IPS-11a (cell line): ENCODE results near the gene ZNF417.
"Not testable (repeated sequence)": the region's sequence is repeated elsewhere in the genome, so short reads cannot be mapped to it uniquely, and the experiment has no call there.

Experiments
- H3K4me3 ChIP-seq: one replicate; pipeline ENCODE4 v1.5.1; 2013; ENCODE audit warnings: low read depth, low read length, control low read depth

ZNF417 gene

GRCh38 chr19:57916168-57916995 lies at the start of gene ZNF417:
TSS of gene ZNF417 (minus strand) at chr19:57916592. CDS start at chr19:57916411, 181 bp downstream.
- peak within 1 kb of the TSS; percentile 78 for H3K4me3 ChIP-seq

GRCh38 chr19:57964761-57965160 lies 48.4 kb upstream of the ZNF417 start:
- no peak overlapping the region for H3K4me3 ChIP-seq

GRCh38 chr19:57961785-57962184 lies 45.4 kb upstream of the ZNF417 start:
- H3K4me3 ChIP-seq, result no peak overlapping the region

- H3K4me3 ChIP-seq, result no peak overlapping the region
Measured at GRCh38 chr19:57954996-57955395, 38.6 kb upstream of the ZNF417 start.

- no peak overlapping the region for H3K4me3 ChIP-seq
Measured at GRCh38 chr19:57949702-57950101, 33.3 kb upstream of the ZNF417 start.

GRCh38 chr19:57949296-57949695 lies 32.9 kb upstream of the ZNF417 start:
- H3K4me3 ChIP-seq, result no peak overlapping the region

GRCh38 chr19:57947419-57948134 lies 31.2 kb upstream of the ZNF417 start, which contains the start of gene ZNF256:
TSS of gene ZNF256 (minus strand) at chr19:57947706. CDS start at chr19:57947474, 232 bp downstream.
- peak within 1 kb of the TSS; percentile 96 for H3K4me3 ChIP-seq

GRCh38 chr19:57947088-57947418 lies 30.7 kb upstream of the ZNF417 start:
- H3K4me3 ChIP-seq, result peak overlapping the region; percentile 96

GRCh38 chr19:57946316-57946715 lies 29.9 kb upstream of the ZNF417 start:
- peak overlapping the region; percentile 96 for H3K4me3 ChIP-seq

GRCh38 chr19:57941593-57941992 lies 25.2 kb upstream of the ZNF417 start:
- no peak overlapping the region for H3K4me3 ChIP-seq

- no peak overlapping the region for H3K4me3 ChIP-seq
Measured at GRCh38 chr19:57935731-57936130, 19.3 kb upstream of the ZNF417 start.

GRCh38 chr19:57934820-57935665 lies 18.7 kb upstream of the ZNF417 start, which contains the start of gene ZNF418:
TSS of gene ZNF418 (minus strand) at chr19:57935402. CDS start at chr19:57933822, 1,580 bp downstream.
- peak within 1 kb of the TSS; percentile 73 for H3K4me3 ChIP-seq

GRCh38 chr19:57927587-57927986 lies 11.2 kb upstream of the ZNF417 start:
- no peak overlapping the region for H3K4me3 ChIP-seq

- H3K4me3 ChIP-seq, result no peak overlapping the region
Measured at GRCh38 chr19:57914531-57914930, 1.9 kb downstream of the ZNF417 start.

- H3K4me3 ChIP-seq, result no peak overlapping the region
Measured at GRCh38 chr19:57907394-57907793, 9.0 kb downstream of the ZNF417 start.

- H3K4me3 ChIP-seq, result no peak overlapping the region
Measured at GRCh38 chr19:57905258-57905657, 11.1 kb downstream of the ZNF417 start.

- H3K4me3 ChIP-seq, result no peak overlapping the region
Measured at GRCh38 chr19:57903618-57904184, 12.7 kb downstream of the ZNF417 start.

GRCh38 chr19:57900311-57900710 lies 16.1 kb downstream of the ZNF417 start:
- no peak overlapping the region for H3K4me3 ChIP-seq

- not testable (repeated sequence) for H3K4me3 ChIP-seq
Measured at GRCh38 chr19:57890706-57891105, 25.7 kb downstream of the ZNF417 start.

GRCh38 chr19:57888560-57889231 lies 27.7 kb downstream of the ZNF417 start, which contains the start of gene ZNF814:
TSS of gene ZNF814 (minus strand) at chr19:57889037. CDS start at chr19:57888802, 235 bp downstream.
- H3K4me3 ChIP-seq, result peak within 1 kb of the TSS; percentile 85
